ENCODE results near the gene FHIT.

DNA sequence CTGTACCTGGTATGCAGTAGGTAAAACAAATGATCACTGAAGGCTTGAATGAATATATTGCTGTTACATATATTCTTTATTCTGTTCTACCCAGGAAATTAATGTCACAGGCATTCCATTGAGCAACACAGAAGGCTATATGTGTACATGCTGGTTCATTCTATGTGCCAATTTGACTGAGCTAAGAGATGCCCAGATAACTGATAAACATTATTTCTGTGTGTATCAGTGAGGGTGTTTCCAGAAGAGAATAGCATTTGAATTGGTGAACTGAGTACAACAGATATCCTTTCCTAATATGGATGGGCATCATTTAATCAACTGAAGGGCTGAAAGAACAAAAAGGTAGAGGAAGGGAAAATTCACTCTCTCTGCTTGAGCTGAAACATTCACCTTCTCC, 886.8 kb downstream of the FHIT start:
- TF ChIP-seq SP1 (IDR thresholded peaks at IDR 0.05) (no peak), RAD21 (IDR thresholded peaks at IDR 0.05) (no peak), TAF1 (conservative IDR thresholded peaks at IDR 0.05) (no peak)
- TF ChIP-seq, protein P1, sequence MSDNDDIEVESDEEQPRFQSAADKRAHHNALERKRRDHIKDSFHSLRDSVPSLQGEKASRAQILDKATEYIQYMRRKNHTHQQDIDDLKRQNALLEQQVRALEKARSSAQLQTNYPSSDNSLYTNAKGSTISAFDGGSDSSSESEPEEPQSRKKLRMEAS (IDR thresholded peaks at IDR 0.05): no peak
- TF ChIP-seq, protein P2, sequence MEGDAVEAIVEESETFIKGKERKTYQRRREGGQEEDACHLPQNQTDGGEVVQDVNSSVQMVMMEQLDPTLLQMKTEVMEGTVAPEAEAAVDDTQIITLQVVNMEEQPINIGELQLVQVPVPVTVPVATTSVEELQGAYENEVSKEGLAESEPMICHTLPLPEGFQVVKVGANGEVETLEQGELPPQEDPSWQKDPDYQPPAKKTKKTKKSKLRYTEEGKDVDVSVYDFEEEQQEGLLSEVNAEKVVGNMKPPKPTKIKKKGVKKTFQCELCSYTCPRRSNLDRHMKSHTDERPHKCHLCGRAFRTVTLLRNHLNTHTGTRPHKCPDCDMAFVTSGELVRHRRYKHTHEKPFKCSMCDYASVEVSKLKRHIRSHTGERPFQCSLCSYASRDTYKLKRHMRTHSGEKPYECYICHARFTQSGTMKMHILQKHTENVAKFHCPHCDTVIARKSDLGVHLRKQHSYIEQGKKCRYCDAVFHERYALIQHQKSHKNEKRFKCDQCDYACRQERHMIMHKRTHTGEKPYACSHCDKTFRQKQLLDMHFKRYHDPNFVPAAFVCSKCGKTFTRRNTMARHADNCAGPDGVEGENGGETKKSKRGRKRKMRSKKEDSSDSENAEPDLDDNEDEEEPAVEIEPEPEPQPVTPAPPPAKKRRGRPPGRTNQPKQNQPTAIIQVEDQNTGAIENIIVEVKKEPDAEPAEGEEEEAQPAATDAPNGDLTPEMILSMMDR (IDR thresholded peaks at IDR 0.05; ENCODE audit: low read depth, low read length, missing input control): no peak

Data from liver (tissue), 3 donors.